Ascending aorta (tissue), 2 donors: ENCODE data around the gene PXDN. TPM values are rescaled to one million over a fixed set of nuclear protein-coding genes. Genes with fewer than 3 reads are reported as not detected.

Experiments used
- DNase-seq, 2 donors: peaks; one replicate each; pipeline ENCODE4 v3.0.0-alpha.2; 2019; ENCODE audit warnings: low spot score in 2 of 2
- H3K27ac ChIP-seq, 2 donors: fragments of 200-600 bp; sonication (generic); one replicate each; pipeline ENCODE4 v1.5.1; 2016 to 2017; ENCODE audit warnings: mild to moderate bottlenecking in 1 of 2
- H3K27me3 ChIP-seq: fragments of 200-600 bp; sonication (generic); one replicate; pipeline ENCODE4 v1.5.1; 2017
- H3K36me3 ChIP-seq, 2 donors: fragments of 200-600 bp; sonication (generic); one replicate each; pipeline ENCODE4 v1.5.1; 2016
- H3K4me1 ChIP-seq, 2 donors: fragments of 200-600 bp; sonication (generic); one replicate each; pipeline ENCODE4 v1.5.1; 2016 to 2017; ENCODE audit warnings: mild to moderate bottlenecking in 1 of 2
- H3K4me3 ChIP-seq, 2 donors: fragments of 200-600 bp; sonication (generic); one replicate each; pipeline ENCODE4 v1.5.1; 2016 to 2017; ENCODE audit warnings: mild to moderate bottlenecking in 1 of 2
- H3K9me3 ChIP-seq, 2 donors: fragments of 200-600 bp; sonication (generic); one replicate each; pipeline ENCODE4 v1.5.1; 2016
- intact Hi-C: fragments of 100-400 bp; cut with DNase I; formaldehyde crosslinking; loops from one replicate; pipeline ENCODE4 v1.15.1; 2023
- total RNA-seq: library from RNA; depleted of rRNA; stranded (reverse); fragments of >200 nt; gene quantifications from one replicate; pipeline ENCODE4 v1.1.0, GENCODE V29; 2016
- TF ChIP-seq, protein P1 (sequence below), 3 experiments: fragments of 200-600 bp in 2 of 3; fragments of 450-650 bp in 1 of 3; sonication (generic) in 2 of 3; IDR thresholded peaks; one replicate each; pipeline ENCODE4 v1.5.1; 2016 to 2019; ENCODE audit warnings: antibody characterized with exemption in 3 of 3, mild to moderate bottlenecking in 1 of 3, moderate library complexity in 1 of 3

PXDN gene
- total RNA-seq, 1 donor from 2014 or later, result 188 TPM

DNA sequence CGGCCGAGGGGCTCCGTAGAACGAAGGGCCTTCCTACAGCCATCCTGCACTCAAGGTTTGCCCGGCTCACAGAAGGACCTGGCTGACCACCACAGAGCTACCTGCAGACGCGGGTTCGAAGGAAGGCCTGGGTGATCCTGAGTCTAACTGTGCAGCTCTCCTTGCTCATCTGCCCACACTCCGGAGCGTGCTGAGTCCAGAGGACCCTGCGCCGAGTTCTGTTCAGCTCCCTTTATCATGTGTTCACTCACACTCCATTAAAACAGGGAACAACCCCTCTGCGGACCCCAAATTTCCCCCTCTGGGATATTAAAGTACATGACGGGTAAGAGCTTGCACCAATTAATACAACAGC, 138.3 kb downstream of the PXDN start:
- TF ChIP-seq, protein P1, sequence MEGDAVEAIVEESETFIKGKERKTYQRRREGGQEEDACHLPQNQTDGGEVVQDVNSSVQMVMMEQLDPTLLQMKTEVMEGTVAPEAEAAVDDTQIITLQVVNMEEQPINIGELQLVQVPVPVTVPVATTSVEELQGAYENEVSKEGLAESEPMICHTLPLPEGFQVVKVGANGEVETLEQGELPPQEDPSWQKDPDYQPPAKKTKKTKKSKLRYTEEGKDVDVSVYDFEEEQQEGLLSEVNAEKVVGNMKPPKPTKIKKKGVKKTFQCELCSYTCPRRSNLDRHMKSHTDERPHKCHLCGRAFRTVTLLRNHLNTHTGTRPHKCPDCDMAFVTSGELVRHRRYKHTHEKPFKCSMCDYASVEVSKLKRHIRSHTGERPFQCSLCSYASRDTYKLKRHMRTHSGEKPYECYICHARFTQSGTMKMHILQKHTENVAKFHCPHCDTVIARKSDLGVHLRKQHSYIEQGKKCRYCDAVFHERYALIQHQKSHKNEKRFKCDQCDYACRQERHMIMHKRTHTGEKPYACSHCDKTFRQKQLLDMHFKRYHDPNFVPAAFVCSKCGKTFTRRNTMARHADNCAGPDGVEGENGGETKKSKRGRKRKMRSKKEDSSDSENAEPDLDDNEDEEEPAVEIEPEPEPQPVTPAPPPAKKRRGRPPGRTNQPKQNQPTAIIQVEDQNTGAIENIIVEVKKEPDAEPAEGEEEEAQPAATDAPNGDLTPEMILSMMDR (IDR thresholded peaks at IDR 0.05), result no peak
- no peaks in the 10 kb centered on the region for H3K9me3 ChIP-seq
- H3K4me3 ChIP-seq, result no peak overlapping the region
- H3K27me3 ChIP-seq, result no peaks in the 10 kb centered on the region
- no peaks in the 10 kb centered on the region for H3K4me1 ChIP-seq
- no peak overlapping the region for H3K27ac ChIP-seq
- no peaks in the 10 kb centered on the region for H3K36me3 ChIP-seq
- intact Hi-C loops, result no loop called here
- no peak for DNase-seq

DNA sequence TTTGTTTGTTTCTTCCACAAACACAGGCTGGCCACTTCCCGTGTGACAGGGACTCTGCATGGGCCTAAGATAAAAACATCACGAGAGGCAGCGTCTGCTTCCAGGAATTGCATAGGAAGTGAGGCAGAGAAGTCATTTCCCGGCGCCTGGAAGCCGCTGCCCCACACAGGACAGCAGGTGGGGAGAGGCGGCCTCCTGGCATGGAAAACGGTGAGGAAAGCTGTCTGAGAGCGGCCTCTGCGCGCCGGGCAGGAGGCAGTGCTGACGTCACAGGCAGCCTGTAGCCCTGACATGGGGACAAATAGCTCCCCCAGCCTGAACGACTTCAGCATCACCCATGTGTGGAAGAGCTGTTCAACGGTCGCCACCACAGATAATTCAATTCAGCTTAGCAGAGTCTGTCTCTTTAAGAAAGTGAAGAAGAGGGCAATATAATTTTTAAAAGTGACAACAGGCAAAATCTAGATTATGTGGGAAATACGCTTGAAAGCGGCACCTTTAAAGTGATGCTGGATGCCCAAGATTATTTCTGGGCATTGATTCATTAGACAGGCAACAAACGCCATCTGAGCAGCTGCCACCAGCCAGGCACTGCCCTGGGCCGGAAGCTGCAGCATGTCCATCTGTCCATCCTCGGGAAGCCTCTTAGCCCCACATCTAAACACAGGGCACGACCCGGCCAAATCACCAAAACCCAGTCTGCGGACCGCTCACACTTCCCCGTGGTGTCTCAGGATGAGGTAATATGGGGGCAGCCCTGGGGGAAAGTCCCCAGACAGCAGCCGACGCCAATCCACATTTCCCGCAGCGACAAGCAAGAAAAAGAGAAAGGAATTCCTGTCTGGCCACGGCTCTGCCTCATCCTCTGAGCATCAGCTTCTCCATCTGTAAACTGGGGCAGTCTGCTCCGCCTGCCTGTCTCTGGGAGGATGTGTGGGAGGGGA, 138.9 kb downstream of the PXDN start:
- no peaks in the 10 kb centered on the region for H3K9me3 ChIP-seq
- no peak for DNase-seq
- no peaks in the 10 kb centered on the region for H3K36me3 ChIP-seq
- no peaks in the 10 kb centered on the region for H3K27me3 ChIP-seq
- no peak overlapping the region for H3K4me3 ChIP-seq
- H3K4me1 ChIP-seq, result no peaks in the 10 kb centered on the region
- TF ChIP-seq, protein P1 (IDR thresholded peaks at IDR 0.05), result no peak
- intact Hi-C loops, result no loop called here
- H3K27ac ChIP-seq, result no peak overlapping the region

DNA sequence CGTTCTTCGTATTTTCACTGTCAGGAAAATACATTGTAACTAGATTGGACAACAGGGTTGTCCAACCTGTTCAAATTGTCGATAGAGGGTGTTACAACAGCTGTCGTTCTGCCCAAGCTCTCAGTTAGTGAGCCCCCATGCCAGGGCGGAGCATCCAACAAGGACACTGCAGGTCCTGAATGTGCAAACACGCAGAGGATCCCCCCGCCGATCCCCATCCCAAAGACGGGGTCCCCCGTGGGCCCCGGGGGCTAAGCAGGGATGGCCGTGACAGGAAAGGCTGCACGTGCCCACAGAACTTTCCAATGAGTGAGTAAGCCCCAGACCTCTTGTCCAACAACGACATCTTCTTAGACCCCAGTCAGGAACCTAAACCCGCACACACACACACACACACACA, 140.8 kb downstream of the PXDN start:
- TF ChIP-seq, protein P1 (IDR thresholded peaks at IDR 0.05), result no peak
- DNase-seq, result no peak
- no peak overlapping the region for H3K4me3 ChIP-seq

DNA sequence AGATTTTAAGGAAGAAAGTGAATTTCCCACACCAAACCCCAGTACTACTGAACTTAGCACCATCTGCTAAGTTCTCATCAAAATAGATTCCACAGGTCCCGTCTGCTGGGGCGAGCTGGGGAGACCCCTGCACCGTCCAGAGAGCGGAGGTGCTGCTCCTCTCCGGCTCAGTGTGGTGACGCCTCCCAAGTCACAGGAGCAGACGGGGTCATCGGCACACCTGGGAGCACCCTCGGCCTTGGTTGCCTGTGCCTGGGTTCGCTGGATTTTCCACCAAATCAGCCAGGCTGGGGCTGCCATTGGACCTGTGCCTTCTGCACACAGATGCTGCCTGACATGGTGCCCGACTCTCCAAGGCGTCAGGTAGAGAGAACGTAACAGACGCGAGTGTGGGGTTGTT, 141.3 kb downstream of the PXDN start:
- no peaks in the 10 kb centered on the region for H3K27me3 ChIP-seq
- H3K27ac ChIP-seq, result no peak overlapping the region
- no peak for DNase-seq
- no peak overlapping the region for H3K4me3 ChIP-seq
- H3K4me1 ChIP-seq, result no peaks in the 10 kb centered on the region
- H3K9me3 ChIP-seq, result no peaks in the 10 kb centered on the region
- TF ChIP-seq, protein P1 (IDR thresholded peaks at IDR 0.05), result no peak
- intact Hi-C loops, result no loop called here
- no peaks in the 10 kb centered on the region for H3K36me3 ChIP-seq

More for the DNA sequence above, 140.8 kb downstream of the PXDN start:
- no peaks in the 10 kb centered on the region for H3K4me1 ChIP-seq
- H3K27me3 ChIP-seq, result no peaks in the 10 kb centered on the region
- H3K27ac ChIP-seq, result no peak overlapping the region
- intact Hi-C loops, result no loop called here
- no peaks in the 10 kb centered on the region for H3K9me3 ChIP-seq
- no peaks in the 10 kb centered on the region for H3K36me3 ChIP-seq

DNA sequence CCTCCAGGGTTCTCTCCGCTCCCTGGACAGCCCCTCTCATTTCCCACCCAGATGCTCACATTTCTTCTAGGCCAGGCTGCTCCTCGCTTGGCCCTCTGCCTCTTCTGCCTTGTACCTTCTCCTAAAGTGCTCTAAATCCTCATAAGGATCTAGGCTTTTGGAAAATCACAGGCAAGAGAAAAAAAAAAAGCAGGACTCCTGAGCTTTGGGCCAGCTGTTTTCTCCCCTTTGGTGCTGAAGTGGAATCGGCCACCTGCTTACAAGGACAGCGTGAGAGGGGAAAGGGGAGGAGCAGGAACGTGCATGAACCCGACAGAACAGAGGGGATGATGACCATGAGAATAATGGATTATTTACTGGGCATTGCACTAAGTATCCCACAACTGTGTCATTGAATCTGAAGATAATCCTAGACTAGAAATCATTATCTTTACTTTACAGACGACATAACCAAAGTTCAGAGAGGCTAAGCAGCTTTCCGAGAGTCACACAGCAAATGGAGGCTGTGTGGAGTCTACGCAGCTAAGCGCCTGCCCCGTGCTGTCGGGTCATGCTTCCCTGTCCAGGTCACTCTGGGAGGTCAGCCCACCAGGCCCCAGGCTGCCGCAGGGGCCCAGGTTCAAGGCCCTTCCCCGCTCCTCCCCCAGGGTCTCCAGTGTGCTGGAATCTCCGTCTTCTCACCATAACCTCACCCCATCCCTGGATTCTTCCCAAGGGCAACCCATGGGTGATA, 141.9 kb downstream of the PXDN start:
- no peak for DNase-seq
- Histone ChIP-seq H3K27ac (no peak overlapping the region), H3K4me1 (no peaks in the 10 kb centered on the region), H3K4me3 (no peak overlapping the region), H3K36me3 (no peaks in the 10 kb centered on the region), H3K27me3 (no peaks in the 10 kb centered on the region), H3K9me3 (no peaks in the 10 kb centered on the region)
- TF ChIP-seq, protein P1 (IDR thresholded peaks at IDR 0.05), result no peak
- intact Hi-C loops, result no loop called here
